DOHH2 (cell line): ENCODE measurements around the gene TUBB1.

Source experiments
- H3F3A ChIP-seq: fragments of 200-600 bp; sonication (generic), shearing (Covaris generic); 2 replicates; pipeline ENCODE4 v1.6.0; 2016; ENCODE audit warnings: antibody characterized with exemption, mild to moderate bottlenecking; ENCODE audit not compliant: control insufficient read depth, insufficient read depth
- H3K27ac ChIP-seq: fragments of 200-600 bp; sonication (generic); 2 replicates; pipeline ENCODE4 v1.5.1; 2014; ENCODE audit warnings: low read depth, mild to moderate bottlenecking, low read length, moderate library complexity
- H3K27me3 ChIP-seq: fragments of 200-600 bp; sonication (generic); 2 replicates; pipeline ENCODE4 v1.6.1; 2014; ENCODE audit warnings: mild to moderate bottlenecking, low read length, mixed read lengths; ENCODE audit not compliant: control insufficient read depth
- H3K36me3 ChIP-seq: fragments of 200-600 bp; sonication (generic); 2 replicates; pipeline ENCODE4 v1.6.1; 2014; ENCODE audit warnings: mild to moderate bottlenecking, low read length, moderate library complexity, mixed read lengths; ENCODE audit not compliant: control insufficient read depth
- H3K4me1 ChIP-seq: fragments of 200-600 bp; sonication (generic); 2 replicates; pipeline ENCODE4 v1.6.1; 2014; ENCODE audit warnings: mild to moderate bottlenecking, low read length, mixed read lengths; ENCODE audit not compliant: control insufficient read depth
- H3K4me2 ChIP-seq: fragments of 200-600 bp; sonication (generic); 2 replicates; pipeline ENCODE4 v1.6.0; 2014; ENCODE audit warnings: mild to moderate bottlenecking, low read length, moderate library complexity
- H3K4me3 ChIP-seq: fragments of 200-600 bp; sonication (generic); 2 replicates; pipeline ENCODE4 v1.5.1; 2014; ENCODE audit warnings: mild to moderate bottlenecking, low read length, mixed read lengths
- H3K79me2 ChIP-seq: fragments of 200-600 bp; sonication (generic); 2 replicates; pipeline ENCODE4 v1.6.1; 2014; ENCODE audit warnings: mild to moderate bottlenecking, low read length, mixed read lengths; ENCODE audit not compliant: control insufficient read depth
- H3K9me2 ChIP-seq: fragments of 200-600 bp; sonication (generic); replicated peaks from 2 replicates; pipeline ENCODE4 v1.6.1; 2014; ENCODE audit warnings: mild to moderate bottlenecking, low read length, mixed read lengths; ENCODE audit not compliant: control insufficient read depth
- H3K9me3 ChIP-seq: fragments of 200-600 bp; sonication (generic); 2 replicates; pipeline ENCODE4 v1.6.1; 2014; ENCODE audit warnings: antibody characterized with exemption, low read length, mixed read lengths; ENCODE audit not compliant: control insufficient read depth, insufficient read depth
- H4K20me1 ChIP-seq: fragments of 200-600 bp; sonication (generic); 2 replicates; pipeline ENCODE4 v1.6.0; 2014; ENCODE audit warnings: low read depth, mild to moderate bottlenecking, antibody characterized with exemption, low read length, moderate library complexity; ENCODE audit not compliant: control insufficient read depth, insufficient read depth
- EZH2phosphoT487 ChIP-seq: fragments of 200-600 bp; sonication (generic); IDR thresholded peaks from 2 replicates; pipeline ENCODE4 v1.6.1; 2017; ENCODE audit warnings: borderline replicate concordance, mild to moderate bottlenecking, antibody characterized with exemption, low read length, moderate library complexity, mixed read lengths
- TF ChIP-seq, protein P1 (sequence below): fragments of 200-600 bp; sonication (generic); IDR thresholded peaks from one replicate; pipeline ENCODE4 v1.5.1; 2014; ENCODE audit warnings: antibody characterized with exemption, mild to moderate bottlenecking, low read depth, low read length; ENCODE audit not compliant: poor library complexity, severe bottlenecking

The TUBB1 gene

DNA sequence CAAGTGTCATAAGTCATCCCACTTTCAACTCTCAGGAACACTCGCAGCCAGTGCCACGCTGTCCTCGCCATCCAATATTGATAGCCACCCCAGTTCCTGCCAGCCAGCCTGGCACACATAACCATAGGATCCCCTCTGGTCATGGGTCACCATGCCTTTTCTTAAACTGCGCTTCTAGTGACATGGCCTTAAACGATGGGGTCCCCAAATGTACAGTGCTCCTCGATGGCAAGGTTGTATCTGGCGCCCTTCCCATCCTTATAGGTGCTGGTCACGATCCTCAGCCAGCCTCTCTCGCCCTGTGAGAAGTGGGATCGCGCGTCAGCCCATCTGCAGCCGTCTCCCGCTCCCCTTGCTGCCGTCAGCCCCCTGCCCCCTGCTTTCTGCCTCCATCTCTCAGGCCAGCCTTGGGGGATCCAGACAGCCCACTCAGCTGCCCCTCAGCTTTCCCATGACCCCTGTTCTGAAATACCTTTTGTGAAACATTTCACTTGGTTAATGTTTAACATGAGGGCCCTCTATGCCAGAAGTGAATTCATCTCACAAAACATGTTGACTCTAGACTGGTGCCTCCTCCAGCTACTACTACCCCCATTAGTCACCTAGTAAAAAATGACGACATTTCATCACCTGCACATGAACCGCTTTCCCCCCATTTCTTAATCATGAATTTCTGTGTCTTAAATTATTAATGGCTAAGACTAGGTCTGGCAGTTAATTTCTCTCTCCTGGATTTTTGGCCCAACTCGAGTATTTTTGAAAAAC lies 23.6 kb upstream of the TUBB1 start:
- no peaks in the 10 kb centered on the region for H3K27me3 ChIP-seq
- H4K20me1 ChIP-seq: no peaks in the 10 kb centered on the region; the same call in 1 of the 2 replicates
- H3K36me3 ChIP-seq: peaks cover 90% of the 10 kb centered on the region
- peaks cover 43% of the 10 kb centered on the region for H3F3A ChIP-seq
- H3K9me3 ChIP-seq: no peaks in the 10 kb centered on the region
- TF ChIP-seq EZH2phosphoT487: no peak
- TF ChIP-seq, protein P1, sequence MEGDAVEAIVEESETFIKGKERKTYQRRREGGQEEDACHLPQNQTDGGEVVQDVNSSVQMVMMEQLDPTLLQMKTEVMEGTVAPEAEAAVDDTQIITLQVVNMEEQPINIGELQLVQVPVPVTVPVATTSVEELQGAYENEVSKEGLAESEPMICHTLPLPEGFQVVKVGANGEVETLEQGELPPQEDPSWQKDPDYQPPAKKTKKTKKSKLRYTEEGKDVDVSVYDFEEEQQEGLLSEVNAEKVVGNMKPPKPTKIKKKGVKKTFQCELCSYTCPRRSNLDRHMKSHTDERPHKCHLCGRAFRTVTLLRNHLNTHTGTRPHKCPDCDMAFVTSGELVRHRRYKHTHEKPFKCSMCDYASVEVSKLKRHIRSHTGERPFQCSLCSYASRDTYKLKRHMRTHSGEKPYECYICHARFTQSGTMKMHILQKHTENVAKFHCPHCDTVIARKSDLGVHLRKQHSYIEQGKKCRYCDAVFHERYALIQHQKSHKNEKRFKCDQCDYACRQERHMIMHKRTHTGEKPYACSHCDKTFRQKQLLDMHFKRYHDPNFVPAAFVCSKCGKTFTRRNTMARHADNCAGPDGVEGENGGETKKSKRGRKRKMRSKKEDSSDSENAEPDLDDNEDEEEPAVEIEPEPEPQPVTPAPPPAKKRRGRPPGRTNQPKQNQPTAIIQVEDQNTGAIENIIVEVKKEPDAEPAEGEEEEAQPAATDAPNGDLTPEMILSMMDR: no peak
- H3K4me1 ChIP-seq: peaks cover 19% of the 10 kb centered on the region
- no peak overlapping the region for H3K4me3 ChIP-seq
- no peak overlapping the region for H3K27ac ChIP-seq
- H3K4me2 ChIP-seq: no peak overlapping the region
- H3K9me2 ChIP-seq: no peaks in the 10 kb centered on the region
- H3K79me2 ChIP-seq: peaks cover 13% of the 10 kb centered on the region

DNA sequence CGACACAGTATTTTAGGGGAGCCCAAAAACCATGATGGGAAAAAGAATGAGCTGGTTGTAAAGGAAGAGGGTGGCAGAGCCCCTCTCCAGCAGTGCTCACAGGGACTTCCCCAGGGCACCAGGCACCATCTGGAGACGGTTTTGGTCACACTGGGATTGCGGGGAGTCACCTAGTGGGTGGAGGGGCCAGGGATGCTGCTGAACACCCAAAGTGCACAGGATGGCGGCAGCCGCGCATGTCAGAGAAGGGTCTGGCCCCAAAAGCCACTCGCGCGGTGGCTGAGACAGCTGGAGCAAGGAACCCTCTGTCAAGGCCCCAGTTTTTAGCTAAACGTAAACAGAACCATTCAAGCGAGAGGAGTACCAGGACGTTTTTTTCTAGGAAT lies 23.0 kb upstream of the TUBB1 start:
- Histone ChIP-seq H3K4me2 (no peak overlapping the region), H3K4me3 (no peak overlapping the region), H3F3A (peaks cover 40% of the 10 kb centered on the region), H4K20me1 (no peaks in the 10 kb centered on the region; the same call in 1 of the 2 replicates), H3K36me3 (peaks cover 90% of the 10 kb centered on the region), H3K79me2 (peaks cover 14% of the 10 kb centered on the region), H3K27ac (no peak overlapping the region), H3K9me2 (no peaks in the 10 kb centered on the region), H3K27me3 (no peaks in the 10 kb centered on the region), H3K4me1 (peaks cover 19% of the 10 kb centered on the region), H3K9me3 (no peaks in the 10 kb centered on the region)
- TF ChIP-seq, protein P1: no peak
- no peak for TF ChIP-seq EZH2phosphoT487

DNA sequence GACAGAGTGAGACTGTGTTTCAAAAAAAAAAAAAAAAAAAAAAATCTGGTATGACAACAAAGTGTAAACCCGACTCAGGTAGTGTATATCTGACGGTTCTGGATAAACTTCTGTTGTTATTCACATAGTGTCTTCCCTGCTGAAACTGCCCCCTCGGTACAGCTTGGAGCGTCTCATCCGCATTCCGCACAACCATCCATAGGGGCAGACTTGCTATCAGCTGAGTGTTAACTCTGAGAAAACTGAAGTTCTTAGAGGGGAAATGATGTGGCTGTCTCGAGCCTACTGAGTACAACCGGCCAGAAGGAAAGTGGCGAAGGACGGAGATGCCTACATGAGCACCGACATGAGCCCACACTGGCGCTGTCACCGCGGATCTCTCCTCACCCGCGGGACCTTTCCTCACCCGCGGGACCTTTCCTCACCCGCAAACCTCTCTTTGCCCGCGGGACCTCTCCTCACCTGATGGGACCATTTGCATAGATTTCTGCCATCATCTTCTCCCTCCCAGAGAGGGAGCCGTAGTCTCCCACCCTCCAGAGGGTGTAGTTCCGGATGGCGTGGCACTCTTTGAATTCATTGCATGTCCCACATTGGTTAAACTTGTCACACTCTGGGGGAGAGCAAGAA lies 22.0 kb upstream of the TUBB1 start:
- peaks cover 90% of the 10 kb centered on the region for H3K36me3 ChIP-seq

More for the DNA sequence above, 22.0 kb upstream of the TUBB1 start:
- Histone ChIP-seq H3K27ac (no peak overlapping the region), H3K4me2 (no peak overlapping the region), H3K27me3 (no peaks in the 10 kb centered on the region), H3K4me3 (no peak overlapping the region), H3K4me1 (peaks cover 19% of the 10 kb centered on the region), H4K20me1 (no peaks in the 10 kb centered on the region; the same call in 1 of the 2 replicates), H3K9me3 (no peaks in the 10 kb centered on the region), H3F3A (peaks cover 30% of the 10 kb centered on the region), H3K9me2 (no peaks in the 10 kb centered on the region), H3K79me2 (peaks cover 23% of the 10 kb centered on the region)
- TF ChIP-seq, protein P1: no peak
- TF ChIP-seq EZH2phosphoT487: no peak
